Aorta (tissue), 4 donors: ENCODE results near the gene TRAT1. TPM values are rescaled to one million over a fixed set of nuclear protein-coding genes. Genes with fewer than 3 reads are reported as not detected.

ENCODE experiments used
- polyA plus RNA-seq, 2 donors: library from polyadenylated mRNA; stranded (reverse); fragments of 200-250 nt; gene quantifications; one replicate each; pipeline ENCODE4 v1.2.3, GENCODE V29; 2013
- total RNA-seq, 2 donors: library from RNA; stranded (reverse); fragmentation: NEBNext Ultra II Directional; extraction: Animal tissue kit (Norgen Biotek cat#: 25700); gene quantifications; one replicate each; pipeline ENCODE4 v1.2.1, GENCODE V29; 2021
- donor health status: healthy with polysubstance abuse.
- donor health status: Bipolar disorder and iron deficiency.
- donor health status: DM: no; HTN: no; CAD: no.
- donor health status: DM: yes; HTN: yes; CAD: no.

TRAT1 gene
- total and polyA plus RNA-seq, 4 donors, result 0.52 to 1.3 (median 1.1) TPM; not detected in 1

Other genes with a start within 250 kb of the TRAT1 start
- gene CIP2A, start 233.3 kb upstream of the TRAT1 start, total RNA-seq, result 1 to 10 TPM; 2.8 to 4.5 TPM
- under 1 TPM; 0.25 to 0.97 TPM for gene CIP2A, start 233.3 kb upstream of the TRAT1 start, polyA plus RNA-seq
- gene DZIP3, start 233.1 kb upstream of the TRAT1 start, total RNA-seq, result 10 to 100 TPM in 1 of 2 donors, 1 to 10 TPM in 1; 9.3 to 15.5 TPM
- gene DZIP3, start 233.1 kb upstream of the TRAT1 start, polyA plus RNA-seq, result 1 to 10 TPM in 1 of 2 donors, under 1 TPM in 1; 0.38 to 4.9 TPM
- gene RETNLB, start 65.4 kb upstream of the TRAT1 start, total RNA-seq, result not detected
- not detected for gene RETNLB, start 65.4 kb upstream of the TRAT1 start, polyA plus RNA-seq
- not detected for gene GUCA1C, start 131.1 kb downstream of the TRAT1 start, total RNA-seq
- gene GUCA1C, start 131.1 kb downstream of the TRAT1 start, polyA plus RNA-seq, result not detected